HepG2 (cell line): ENCODE data around the gene PALM. TPM values are rescaled to one million over a fixed set of nuclear protein-coding genes. Genes with fewer than 3 reads are reported as not detected.

ENCODE experiments used
- ELF3 ChIP-seq: IDR thresholded peaks from 2 replicates; pipeline ENCODE4 v1.6.1; 2016; ENCODE audit warnings: missing genetic modification reagents, missing compliant biosample characterization
- FOXK1 ChIP-seq: sonication (generic); formaldehyde crosslinking; IDR thresholded peaks from 2 replicates; pipeline ENCODE4 v1.4.0; 2020; ENCODE audit warnings: low read depth, missing genetic modification reagents, borderline replicate concordance
- LCORL ChIP-seq, 2 experiments: fragments of 450-650 bp in 1 of 2; sonication (generic) in 1 of 2; formaldehyde crosslinking in 1 of 2; IDR thresholded peaks; 2 replicates each; pipeline versions ENCODE4 v1.5.0 to v1.6.1; 2017 to 2020; ENCODE audit warnings: antibody characterized with exemption in 1 of 2, missing genetic modification reagents in 1 of 2
- MAFG ChIP-seq: sonication (generic); formaldehyde crosslinking; IDR thresholded peaks from 2 replicates; pipeline ENCODE4 v1.5.1; 2020; ENCODE audit warnings: mild to moderate bottlenecking, missing genetic modification reagents
- MEIS1 ChIP-seq: sonication (generic); formaldehyde crosslinking; IDR thresholded peaks from 2 replicates; pipeline ENCODE4 v1.9.0; 2021; ENCODE audit warnings: mild to moderate bottlenecking, missing genetic modification reagents, moderate library complexity, borderline replicate concordance
- MLX ChIP-seq: IDR thresholded peaks from 2 replicates; pipeline ENCODE4 v1.6.1; 2016
- NFIB ChIP-seq: sonication (generic); formaldehyde crosslinking; IDR thresholded peaks from 2 replicates; pipeline ENCODE4 v1.9.0; 2021; ENCODE audit warnings: missing genetic modification reagents, mild to moderate bottlenecking, borderline replicate concordance
- PLSCR1 ChIP-seq: sonication (generic); formaldehyde crosslinking; IDR thresholded peaks from 2 replicates; pipeline ENCODE4 v1.5.0; 2020; ENCODE audit warnings: missing genetic modification reagents, mild to moderate bottlenecking, borderline replicate concordance
- RFXANK ChIP-seq: IDR thresholded peaks from 2 replicates; pipeline ENCODE4 v1.6.1; 2016
- SOX6 ChIP-seq, 2 experiments: fragments of 450-650 bp in 1 of 2; sonication (generic) in 1 of 2; formaldehyde crosslinking in 1 of 2; IDR thresholded peaks; 2 replicates each; pipeline versions ENCODE4 v1.4.0 to v1.6.1; 2017 to 2020; ENCODE audit warnings: antibody characterized with exemption in 1 of 2, mild to moderate bottlenecking in 1 of 2, missing genetic modification reagents in 1 of 2
- YY1 ChIP-seq: IDR thresholded peaks from 2 replicates; pipeline ENCODE4 v1.6.1; 2011; ENCODE audit warnings: low read length, low read depth, moderate library complexity, mild to moderate bottlenecking; ENCODE audit not compliant: insufficient read depth, insufficient replicate concordance
- ZNF180 ChIP-seq: sonication (generic); formaldehyde crosslinking; IDR thresholded peaks from 2 replicates; pipeline ENCODE4 v1.4.0; 2020; ENCODE audit warnings: low read depth, missing genetic modification reagents, borderline replicate concordance
- ZNF280D ChIP-seq: sonication (generic); formaldehyde crosslinking; IDR thresholded peaks from 2 replicates; pipeline ENCODE4 v1.5.1; 2020; ENCODE audit warnings: mild to moderate bottlenecking, missing genetic modification reagents
- ZNF34 ChIP-seq: sonication (generic); formaldehyde crosslinking; IDR thresholded peaks from 2 replicates; pipeline ENCODE4 v1.4.0; 2020; ENCODE audit warnings: mild to moderate bottlenecking, missing genetic modification reagents, borderline replicate concordance
- ZNF446 ChIP-seq: sonication (generic); formaldehyde crosslinking; IDR thresholded peaks from 2 replicates; pipeline ENCODE4 v1.5.0; 2020; ENCODE audit warnings: mild to moderate bottlenecking, missing genetic modification reagents
- ZNF800 ChIP-seq: sonication (generic); formaldehyde crosslinking; IDR thresholded peaks from 2 replicates; pipeline ENCODE4 v1.4.0; 2020; ENCODE audit warnings: missing genetic modification reagents
- ZNF879 ChIP-seq: sonication (generic); formaldehyde crosslinking; IDR thresholded peaks from 2 replicates; pipeline ENCODE4 v1.8.1; 2023; ENCODE audit warnings: missing genetic modification reagents
- polyA plus RNA-seq, 8 experiments: library from polyadenylated mRNA; depleted of rRNA in 3 of 8; stranded (reverse) in 7 of 8; unstranded in 1 of 8; fragments of >200 nt; fragmentation: Illumina TruSeq in 4 of 8; extraction: Trizol in 4 of 8; gene quantifications; 2 replicates each; pipeline versions ENCODE4 v1.2.1 to v1.2.3, GENCODE V29; 2011 to 2016; ENCODE audit warnings: low read depth in 4 of 8, missing spikeins in 1 of 8, mixed read lengths in 1 of 8; ENCODE audit not compliant: insufficient read depth in 1 of 8
- total RNA-seq, 5 experiments: library from RNA; depleted of rRNA; stranded (reverse); fragments of >200 nt; fragmentation: Illumina TruSeq; extraction: Trizol; gene quantifications; 2 replicates each; pipeline ENCODE4 v1.2.3, GENCODE V29; 2016; ENCODE audit warnings: low read depth in 1 of 5
- TF ChIP-seq, protein P1 (sequence below): sonication (generic); formaldehyde crosslinking; IDR thresholded peaks from 2 replicates; pipeline ENCODE4 v1.5.1; 2020; ENCODE audit warnings: missing genetic modification reagents, mild to moderate bottlenecking, borderline replicate concordance
- TF ChIP-seq, protein P2 (sequence below): sonication (generic); formaldehyde crosslinking; IDR thresholded peaks from 2 replicates; pipeline ENCODE4 v1.4.0; 2020; ENCODE audit warnings: missing genetic modification reagents

Gene PALM
- total and polyA plus RNA-seq, 2 of the 13 experiments (the other 11 are each of a cell fraction or from before 2014, with no cell fraction given): 4.0 to 9.7 TPM

- TF ChIP-seq RFXANK (CRISPR knock-in tag) (0 out of 2 replicates have a peak, but pooled peaks have one; percentile 60), PLSCR1 (CRISPR knock-in tag) (no peak), ZNF879 (CRISPR knock-in tag) (peak; percentile 63; the same call in 1 of the 2 replicates), ZNF446 (CRISPR knock-in tag) (no peak), ZNF280D (CRISPR knock-in tag) (peak; percentile 89; the same call in 1 of the 2 replicates), YY1 (peak; percentile 44), SOX6 (IDR thresholded peaks at IDR 0.05) (no peak), SOX6 (CRISPR knock-in tag; IDR thresholded peaks at IDR 0.05) (peak; percentile 64), FOXK1 (CRISPR knock-in tag) (peak; percentile 59; the same call in 1 of the 2 replicates), ZNF800 (CRISPR knock-in tag) (peak; percentile 84; the same call in 1 of the 2 replicates), ELF3 (CRISPR knock-in tag) (peak; percentile 83), MAFG (no peak), MLX (CRISPR knock-in tag) (peak; percentile 66; the same call in 1 of the 2 replicates), NFIB (CRISPR knock-in tag) (no peak), ZNF34 (CRISPR knock-in tag) (no peak), ZNF180 (CRISPR knock-in tag) (no peak), LCORL (IDR thresholded peaks at IDR 0.05) (no peak), LCORL (CRISPR knock-in tag; IDR thresholded peaks at IDR 0.05) (peak; percentile 93), MEIS1 (CRISPR knock-in tag) (no peak)
- TF ChIP-seq, protein P1, sequence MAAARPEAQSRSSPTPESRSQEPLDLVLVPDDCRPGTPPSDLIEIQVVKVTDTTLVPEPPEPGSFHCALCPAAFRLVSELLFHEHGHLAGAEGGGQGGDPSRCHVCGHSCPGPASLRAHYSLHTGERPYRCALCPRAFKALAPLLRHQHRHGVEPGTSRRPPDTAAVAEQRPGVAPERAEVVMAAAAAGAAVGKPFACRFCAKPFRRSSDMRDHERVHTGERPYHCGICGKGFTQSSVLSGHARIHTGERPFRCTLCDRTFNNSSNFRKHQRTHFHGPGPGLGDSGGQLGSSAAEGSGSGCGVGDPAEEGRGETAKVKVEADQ (CRISPR knock-in tag): no peak
- TF ChIP-seq, protein P2, sequence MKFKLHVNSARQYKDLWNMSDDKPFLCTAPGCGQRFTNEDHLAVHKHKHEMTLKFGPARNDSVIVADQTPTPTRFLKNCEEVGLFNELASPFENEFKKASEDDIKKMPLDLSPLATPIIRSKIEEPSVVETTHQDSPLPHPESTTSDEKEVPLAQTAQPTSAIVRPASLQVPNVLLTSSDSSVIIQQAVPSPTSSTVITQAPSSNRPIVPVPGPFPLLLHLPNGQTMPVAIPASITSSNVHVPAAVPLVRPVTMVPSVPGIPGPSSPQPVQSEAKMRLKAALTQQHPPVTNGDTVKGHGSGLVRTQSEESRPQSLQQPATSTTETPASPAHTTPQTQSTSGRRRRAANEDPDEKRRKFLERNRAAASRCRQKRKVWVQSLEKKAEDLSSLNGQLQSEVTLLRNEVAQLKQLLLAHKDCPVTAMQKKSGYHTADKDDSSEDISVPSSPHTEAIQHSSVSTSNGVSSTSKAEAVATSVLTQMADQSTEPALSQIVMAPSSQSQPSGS: peak; percentile 79
Observed at GRCh38 chr19:778910-779653, 70.3 kb downstream of the PALM start (continued).
